GM19324 (cell line): Measurements from ENCODE around the gene GRPR.
"Not testable (repeated sequence)": the region's sequence is repeated elsewhere in the genome, so short reads cannot be mapped to it uniquely, and the experiment has no call there.

Source experiments
- ATAC-seq: cut with Tn5 transposase; IDR thresholded peaks from one replicate; pipeline ENCODE4 v1.9.1; 2021; ENCODE audit warnings: mild to moderate bottlenecking, moderate library complexity; ENCODE audit not compliant: unreplicated experiment, low FRiP score

Gene GRPR

DNA sequence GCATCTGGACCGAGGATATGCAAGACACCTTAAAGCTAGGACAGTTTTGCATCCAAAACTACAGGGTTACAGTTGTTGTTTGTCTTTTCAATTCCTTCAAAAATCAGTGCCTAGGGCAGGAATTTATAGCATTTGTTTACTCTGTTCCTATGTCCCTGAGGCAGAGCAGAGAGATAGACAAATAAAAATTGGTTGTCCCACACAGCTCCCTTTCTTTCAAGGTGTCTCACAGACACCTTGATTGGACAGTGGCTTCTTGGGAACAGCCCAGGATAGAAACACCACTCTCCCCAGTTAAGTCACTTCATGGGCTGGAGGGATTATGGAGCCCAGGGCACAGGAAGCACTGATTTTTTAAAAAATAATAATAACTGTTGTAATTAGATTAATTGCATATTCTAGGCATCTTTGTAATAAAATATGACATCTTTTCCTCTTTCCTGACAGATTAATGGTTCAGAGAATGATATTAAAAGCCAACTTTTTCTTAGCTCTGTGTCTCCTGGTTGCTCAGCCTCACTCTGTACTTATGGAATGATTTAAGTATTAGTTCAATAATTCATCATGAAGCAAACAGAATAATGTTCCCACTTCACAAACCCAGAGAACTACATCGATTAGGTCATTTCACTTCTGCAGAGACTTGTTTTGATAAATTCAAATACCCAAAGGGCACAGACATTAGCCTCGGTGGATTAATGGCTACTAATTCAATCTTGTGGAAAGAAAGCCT, 52.1 kb downstream of the GRPR start:
- ATAC-seq = no peak

DNA sequence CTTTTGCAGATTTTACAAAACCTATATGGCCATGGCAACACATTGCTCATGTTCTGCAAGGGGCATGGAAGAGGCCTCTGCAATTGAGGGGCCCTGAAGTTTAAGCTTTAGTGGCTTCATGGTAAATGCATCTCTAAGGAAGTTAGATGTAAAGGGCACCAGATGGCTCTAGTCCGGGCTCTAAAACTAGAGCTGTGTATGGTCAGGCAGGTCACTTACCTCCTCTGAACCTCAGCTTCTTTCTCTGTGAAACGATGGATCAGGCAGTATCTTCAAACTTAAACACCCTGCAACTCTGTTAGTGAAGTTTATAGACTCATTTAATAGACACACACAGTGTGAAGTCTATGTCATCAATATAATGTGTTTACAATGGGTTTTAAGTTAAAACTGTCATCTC, 53.9 kb downstream of the GRPR start:
- ATAC-seq = no peak

GRCh38 chrX:16183843-16184242, 60.5 kb downstream of the GRPR start:
- not testable (repeated sequence) for ATAC-seq

- peak; percentile 90 for ATAC-seq
Observed at GRCh38 chrX:16185725-16186136, 62.4 kb downstream of the GRPR start.

DNA sequence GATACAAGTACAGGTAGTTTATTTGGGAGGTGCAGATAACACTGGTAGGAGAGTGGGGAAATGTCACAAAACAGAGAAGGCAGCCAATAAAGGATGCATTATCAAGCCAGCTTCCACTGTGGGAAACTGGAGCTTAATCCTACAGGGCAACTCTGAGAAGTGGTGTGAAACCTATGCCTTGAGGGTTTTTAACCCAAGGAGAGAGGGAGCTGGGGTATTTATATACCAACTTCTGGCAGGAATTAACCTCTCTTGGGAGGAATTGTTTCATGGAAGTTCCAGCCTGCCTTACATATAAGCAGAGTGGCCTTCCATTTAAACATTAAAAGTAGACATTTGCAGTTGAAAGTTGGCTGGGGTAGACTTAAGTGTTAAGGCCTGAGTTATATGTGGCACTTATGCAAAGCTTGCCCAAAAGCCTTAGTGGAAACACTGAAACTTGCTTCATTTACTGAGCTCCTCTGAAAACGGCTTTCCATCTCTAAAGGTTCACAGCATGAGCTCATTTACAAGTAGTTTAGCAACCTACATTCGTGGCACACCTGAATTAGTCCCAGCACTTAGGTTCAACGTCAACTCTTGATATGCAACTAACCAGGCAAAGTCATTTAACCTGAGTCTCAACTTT, 63.1 kb downstream of the GRPR start:
- ATAC-seq = no peak

DNA sequence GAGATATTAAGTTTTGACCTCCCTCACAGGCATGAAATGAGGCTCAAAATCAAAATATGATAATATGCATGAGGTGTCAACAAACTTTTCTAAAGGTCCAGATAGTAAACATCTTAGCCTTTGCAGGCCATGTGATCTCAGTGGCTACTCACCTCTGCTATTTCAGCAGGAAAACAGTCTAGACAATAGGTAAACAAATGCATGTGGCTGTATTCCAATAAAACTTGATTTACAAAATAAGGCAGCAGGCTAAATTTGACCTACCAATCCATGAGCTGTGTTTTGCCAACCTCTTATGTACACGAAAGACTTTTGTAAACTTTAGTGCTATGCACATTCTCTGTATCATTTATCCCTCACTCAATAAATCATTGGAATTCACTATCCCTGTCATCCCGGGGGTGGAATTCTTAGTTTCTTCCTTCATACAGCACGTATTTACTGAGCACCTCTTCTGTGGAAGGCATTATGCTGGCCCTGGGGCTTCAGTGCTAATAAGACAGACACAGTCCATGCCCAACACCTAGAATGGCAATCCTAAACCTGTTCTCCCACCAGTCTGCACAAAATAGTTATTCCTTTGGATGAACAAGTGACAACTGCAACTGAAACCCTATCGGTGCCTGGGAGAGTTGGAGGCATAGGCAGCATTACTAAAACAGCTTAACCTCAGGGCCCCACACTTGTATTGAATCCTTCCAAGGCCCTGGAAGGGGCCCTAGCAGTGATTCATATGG, 63.8 kb downstream of the GRPR start:
- ATAC-seq = no peak

DNA sequence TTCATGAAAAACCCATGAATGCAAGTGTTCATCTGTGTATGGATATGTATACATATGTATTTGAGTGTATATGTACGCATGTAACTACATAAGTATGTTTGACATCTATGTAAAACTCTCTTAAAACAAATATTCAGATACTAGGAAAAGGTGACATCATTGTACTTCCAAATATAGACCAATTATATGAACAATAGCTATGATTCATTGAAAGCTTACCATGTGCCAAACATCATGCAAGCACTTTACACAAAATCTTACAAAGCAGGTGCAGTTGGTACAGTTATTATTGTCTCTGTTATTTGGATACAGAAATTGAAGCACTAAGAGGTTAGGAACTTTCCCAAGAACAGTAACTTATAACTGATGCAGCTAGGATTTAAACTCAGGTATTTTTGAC, 65.3 kb downstream of the GRPR start:
- ATAC-seq = no peak

DNA sequence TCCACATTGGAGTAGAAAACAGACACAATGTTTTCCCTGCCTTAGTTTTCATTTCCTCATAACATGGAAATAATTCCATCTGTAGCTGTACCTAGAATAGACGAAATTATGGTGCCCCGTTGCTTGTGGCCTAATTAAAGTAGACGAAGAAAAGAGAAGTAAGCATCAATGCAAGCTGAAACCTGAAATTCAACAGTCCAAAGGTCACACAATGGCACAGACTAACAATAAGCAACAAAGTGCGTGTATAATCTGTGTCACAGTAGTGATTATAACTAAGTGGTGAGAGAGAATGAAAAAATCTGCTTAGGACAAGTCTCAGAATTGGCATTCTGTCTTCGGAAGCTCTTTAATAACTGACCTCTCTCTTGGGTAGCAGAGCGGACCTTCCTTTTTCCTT, 68.2 kb downstream of the GRPR start:
- ATAC-seq = peak; percentile 66

GRCh38 chrX:16196829-16197228, 73.5 kb downstream of the GRPR start:
- no peak for ATAC-seq

DNA sequence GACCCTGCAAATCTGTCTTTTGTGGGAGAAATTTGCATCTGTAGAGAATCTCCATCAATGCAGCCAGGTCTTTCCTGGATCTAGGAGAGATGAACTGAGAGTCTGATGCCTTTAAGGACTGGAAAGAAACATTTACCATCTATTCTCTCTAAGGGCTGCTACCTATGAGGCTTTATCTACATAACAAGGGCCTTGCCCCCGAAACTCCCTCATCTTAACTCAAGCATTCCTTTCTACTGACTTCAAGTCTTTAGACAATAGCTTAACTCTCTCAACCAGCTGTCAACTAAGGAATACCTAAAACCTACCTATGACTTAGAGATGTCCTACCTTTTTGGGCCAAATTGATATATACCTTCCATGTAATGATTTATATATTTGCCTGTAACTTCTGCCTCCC, 76.0 kb downstream of the GRPR start:
- no peak for ATAC-seq

- no peak for ATAC-seq
Observed at GRCh38 chrX:16202943-16203342, 79.6 kb downstream of the GRPR start.
